Fibroblast of the aortic adventitia (primary cell): ENCODE measurements around the gene PCBP3. TPM values are rescaled to one million over a fixed set of nuclear protein-coding genes. Genes with fewer than 3 reads are reported as not detected.
A peak's percentile ranks its signal among the peaks of the same experiment; 100 is the strongest.
"Not testable (repeated sequence)": the region's sequence is repeated elsewhere in the genome, so short reads cannot be mapped to it uniquely, and the experiment has no call there.

ENCODE experiments used
- DNase-seq: peaks from one replicate; pipeline ENCODE4 v3.0.0-alpha.2; 2010; ENCODE audit warnings: low read depth
- H3K4me3 ChIP-seq: 2 replicates; pipeline ENCODE4 v1.5.1; 2011; ENCODE audit warnings: low read depth, mild to moderate bottlenecking, control low read depth, low read length, moderate library complexity
- CTCF ChIP-seq: IDR thresholded peaks from 2 replicates; pipeline ENCODE4 v1.5.1; 2011; ENCODE audit warnings: mild to moderate bottlenecking, low read length, control low read depth, inconsistent platforms; ENCODE audit not compliant: insufficient read depth
- total RNA-seq: library from RNA; depleted of rRNA; stranded (reverse); fragments of >200 nt; gene quantifications from 2 replicates; pipeline ENCODE4 v1.2.3, GENCODE V29; 2012; ENCODE audit warnings: low replicate concordance

PCBP3 gene
- total RNA-seq, 1 donor: 1.2 TPM

- H3K4me3 ChIP-seq: no peak overlapping the region
- no peak for TF ChIP-seq CTCF
- DNase-seq: no peak
These were observed 27.2 kb downstream of the PCBP3 start for GRCh38 chr21:45670731-45671130.

GRCh38 chr21:45678790-45679189, 35.3 kb downstream of the PCBP3 start:
- DNase-seq, H3K4me3 ChIP-seq: not testable (repeated sequence)

- no peak for TF ChIP-seq CTCF
- no peak overlapping the region for H3K4me3 ChIP-seq
- DNase-seq: no peak
These were observed 36.7 kb downstream of the PCBP3 start for GRCh38 chr21:45680215-45680614.

- no peak for TF ChIP-seq CTCF
- no peak for DNase-seq
- no peak overlapping the region for H3K4me3 ChIP-seq
These were observed 51.6 kb downstream of the PCBP3 start for GRCh38 chr21:45695086-45695485.

GRCh38 chr21:45698493-45699184, 55.1 kb downstream of the PCBP3 start:
- no peak for TF ChIP-seq CTCF
- peak; percentile 98 for DNase-seq
- no peak overlapping the region for H3K4me3 ChIP-seq

GRCh38 chr21:45699251-45699942, 55.9 kb downstream of the PCBP3 start:
- no peak overlapping the region for H3K4me3 ChIP-seq
- DNase-seq: no peak
- TF ChIP-seq CTCF: no peak

GRCh38 chr21:45699966-45700365, 56.4 kb downstream of the PCBP3 start:
- TF ChIP-seq CTCF: no peak
- no peak for DNase-seq

More at GRCh38 chr21:45699966-45700365, 56.4 kb downstream of the PCBP3 start:
- H3K4me3 ChIP-seq: no peak overlapping the region
